Skeletal muscle satellite cell (primary cell): ENCODE measurements around the gene CCNDBP1.
"Not testable (repeated sequence)": the region's sequence is repeated elsewhere in the genome, so short reads cannot be mapped to it uniquely, and the experiment has no call there.

Experiments
- H3K27me3 ChIP-seq: 2 replicates; pipeline ENCODE4 v1.7.0; 2013; ENCODE audit warnings: low read length; ENCODE audit not compliant: control insufficient read depth, insufficient read depth
- H3K36me3 ChIP-seq: 2 replicates; pipeline ENCODE4 v1.7.0; 2013; ENCODE audit warnings: mild to moderate bottlenecking, control low read depth, low read length; ENCODE audit not compliant: insufficient read depth
- H3K4me1 ChIP-seq: 2 replicates; pipeline ENCODE4 v1.7.0; 2013; ENCODE audit warnings: low read length; ENCODE audit not compliant: control insufficient read depth, insufficient read depth
- H3K4me2 ChIP-seq: 2 replicates; pipeline ENCODE4 v1.7.0; 2013; ENCODE audit warnings: mild to moderate bottlenecking, low read length
- H3K4me3 ChIP-seq: 2 replicates; pipeline ENCODE4 v1.7.0; 2013; ENCODE audit warnings: low read length
- H3K9ac ChIP-seq: 2 replicates; pipeline ENCODE4 v1.7.0; 2013; ENCODE audit warnings: mild to moderate bottlenecking, low read depth, low read length, moderate library complexity
- H3K9me3 ChIP-seq: replicated peaks from 2 replicates; pipeline ENCODE4 v1.7.0; 2013; ENCODE audit warnings: mild to moderate bottlenecking, control low read depth, low read length

Gene CCNDBP1

GRCh38 chr15:43220991-43221403 is 35.8 kb downstream of the CCNDBP1 start, which contains the start of gene EPB42:
Gene EPB42 (minus strand): TSS chr15:43221018. CDS start chr15:43220825, 193 bp downstream.
- Histone ChIP-seq H3K4me1 (no peaks in the 10 kb centered on the region), H3K9ac (no peak within 1 kb of the TSS), H3K4me3 (no peak within 1 kb of the TSS), H3K4me2 (no peak within 1 kb of the TSS), H3K9me3 (no peaks in the 10 kb centered on the region), H3K36me3 (no peaks in the 10 kb centered on the region), H3K27me3 (peaks cover 59% of the 10 kb centered on the region)

GRCh38 chr15:43221422-43221821 is 36.2 kb downstream of the CCNDBP1 start:
- Histone ChIP-seq H3K36me3 (no peaks in the 10 kb centered on the region), H3K4me2 (no peak overlapping the region), H3K9me3 (no peaks in the 10 kb centered on the region), H3K4me3 (no peak overlapping the region), H3K27me3 (peaks cover 56% of the 10 kb centered on the region), H3K4me1 (no peaks in the 10 kb centered on the region), H3K9ac (no peak overlapping the region)

GRCh38 chr15:43225201-43225949 is 40.2 kb downstream of the CCNDBP1 start:
- Histone ChIP-seq H3K27me3 (peaks cover 52% of the 10 kb centered on the region), H3K9ac (no peak overlapping the region), H3K36me3 (no peaks in the 10 kb centered on the region), H3K9me3 (no peaks in the 10 kb centered on the region), H3K4me1 (no peaks in the 10 kb centered on the region), H3K4me3 (no peak overlapping the region), H3K4me2 (no peak overlapping the region)

- H3K4me2 ChIP-seq, H3K36me3 ChIP-seq, H3K9me3 ChIP-seq, H3K4me1 ChIP-seq, H3K9ac ChIP-seq, H3K4me3 ChIP-seq: not testable (repeated sequence)
- H3K27me3 ChIP-seq = peaks cover 52% of the 10 kb centered on the region
These were observed 40.7 kb downstream of the CCNDBP1 start for GRCh38 chr15:43225950-43226255.

- Histone ChIP-seq H3K9me3 (no peaks in the 10 kb centered on the region), H3K27me3 (peaks cover 47% of the 10 kb centered on the region), H3K4me2 (no peak overlapping the region), H3K36me3 (no peaks in the 10 kb centered on the region), H3K9ac (no peak overlapping the region), H3K4me1 (no peaks in the 10 kb centered on the region), H3K4me3 (no peak overlapping the region)
These were observed 41.5 kb downstream of the CCNDBP1 start for GRCh38 chr15:43226436-43227305.

GRCh38 chr15:43229977-43230376 is 44.8 kb downstream of the CCNDBP1 start:
- Histone ChIP-seq H3K9ac (no peak overlapping the region), H3K4me1 (no peaks in the 10 kb centered on the region), H3K9me3 (no peaks in the 10 kb centered on the region), H3K36me3 (no peaks in the 10 kb centered on the region), H3K4me3 (no peak overlapping the region), H3K4me2 (no peak overlapping the region), H3K27me3 (peaks cover 56% of the 10 kb centered on the region)

GRCh38 chr15:43230640-43231115 is 45.5 kb downstream of the CCNDBP1 start:
- Histone ChIP-seq H3K4me3 (no peak overlapping the region), H3K4me2 (no peak overlapping the region), H3K36me3 (no peaks in the 10 kb centered on the region), H3K9ac (no peak overlapping the region), H3K9me3 (no peaks in the 10 kb centered on the region), H3K4me1 (no peaks in the 10 kb centered on the region), H3K27me3 (peaks cover 63% of the 10 kb centered on the region)

- no peaks in the 10 kb centered on the region for H3K4me1 ChIP-seq
- H3K9me3 ChIP-seq = no peaks in the 10 kb centered on the region
- no peak overlapping the region for H3K9ac ChIP-seq
- H3K4me3 ChIP-seq = no peak overlapping the region
- peaks cover 70% of the 10 kb centered on the region for H3K27me3 ChIP-seq
- H3K36me3 ChIP-seq = no peaks in the 10 kb centered on the region
- H3K4me2 ChIP-seq = no peak overlapping the region
These were observed 47.2 kb downstream of the CCNDBP1 start for GRCh38 chr15:43232289-43232874.

GRCh38 chr15:43235536-43235935 is 50.3 kb downstream of the CCNDBP1 start:
- Histone ChIP-seq H3K4me3 (no peak overlapping the region), H3K9me3 (no peaks in the 10 kb centered on the region), H3K9ac (no peak overlapping the region), H3K27me3 (peaks cover 72% of the 10 kb centered on the region), H3K4me2 (no peak overlapping the region), H3K36me3 (no peaks in the 10 kb centered on the region), H3K4me1 (no peaks in the 10 kb centered on the region)

GRCh38 chr15:43237842-43238470 is 52.8 kb downstream of the CCNDBP1 start:
- no peaks in the 10 kb centered on the region for H3K9me3 ChIP-seq
- H3K9ac ChIP-seq = no peak overlapping the region
- H3K4me1 ChIP-seq = no peaks in the 10 kb centered on the region
- H3K36me3 ChIP-seq = no peaks in the 10 kb centered on the region
- H3K4me2 ChIP-seq = no peak overlapping the region
- no peak overlapping the region for H3K4me3 ChIP-seq
- peaks cover 81% of the 10 kb centered on the region for H3K27me3 ChIP-seq

GRCh38 chr15:43238671-43239131 is 53.5 kb downstream of the CCNDBP1 start:
- H3K9ac ChIP-seq = no peak overlapping the region
- no peak overlapping the region for H3K4me3 ChIP-seq
- no peaks in the 10 kb centered on the region for H3K9me3 ChIP-seq
- H3K27me3 ChIP-seq = peaks cover 81% of the 10 kb centered on the region
- H3K36me3 ChIP-seq = no peaks in the 10 kb centered on the region
- no peak overlapping the region for H3K4me2 ChIP-seq
- no peaks in the 10 kb centered on the region for H3K4me1 ChIP-seq
